NCI-H128 (cell line): Measurements from ENCODE around the gene MAPKAPK3.

ENCODE experiments used
- DNase-seq: peaks from one replicate; lab custom pipeline; 2025; ENCODE audit not compliant: unreplicated experiment; lab: John Stamatoyannopoulos, UW

MAPKAPK3 gene

DNA sequence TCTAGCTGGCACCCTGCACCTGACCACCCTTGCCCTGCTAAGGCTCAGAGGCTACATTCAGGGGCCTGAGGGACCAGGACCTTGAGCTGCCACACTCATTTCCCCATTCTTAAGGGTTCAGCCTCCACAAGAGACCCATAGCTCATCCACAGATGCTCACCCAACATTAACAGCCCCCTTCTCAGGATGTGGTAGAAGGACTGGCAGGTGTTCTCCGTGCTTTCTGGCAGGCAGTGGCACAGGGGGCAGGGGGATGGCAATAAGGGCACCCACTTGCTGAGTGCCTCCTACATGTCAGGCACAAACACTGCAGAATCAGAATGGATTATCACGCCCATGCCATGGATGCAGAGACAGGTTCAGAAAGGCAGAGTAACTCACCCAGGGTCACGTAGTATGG, 9.4 kb downstream of the MAPKAPK3 start:
- no peak for DNase-seq

GRCh38 chr3:50627407-50628051, 10.6 kb downstream of the MAPKAPK3 start:
- no peak for DNase-seq

DNA sequence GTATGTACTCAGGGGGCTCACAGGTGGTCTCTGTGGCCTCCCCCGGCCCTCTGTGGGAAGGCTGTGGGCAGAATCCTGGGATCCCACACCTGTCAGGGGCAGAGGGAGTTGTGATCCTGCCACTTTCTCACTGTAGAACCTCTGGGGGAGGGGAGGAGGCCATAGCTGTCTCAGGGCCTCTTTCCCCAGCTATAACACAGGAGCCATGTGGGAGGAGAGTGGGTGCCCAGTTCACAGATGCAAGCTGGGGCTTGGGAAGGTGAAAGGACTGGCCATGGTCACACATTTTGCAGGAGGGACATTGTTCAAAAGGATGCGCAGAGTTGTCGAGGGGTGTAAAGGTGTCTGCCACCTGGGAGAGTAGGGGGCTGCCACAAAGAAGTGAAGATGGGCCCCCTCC, 11.7 kb downstream of the MAPKAPK3 start:
- no peak for DNase-seq

- no peak for DNase-seq
Observed at GRCh38 chr3:50630394-50630793, 13.4 kb downstream of the MAPKAPK3 start.

DNA sequence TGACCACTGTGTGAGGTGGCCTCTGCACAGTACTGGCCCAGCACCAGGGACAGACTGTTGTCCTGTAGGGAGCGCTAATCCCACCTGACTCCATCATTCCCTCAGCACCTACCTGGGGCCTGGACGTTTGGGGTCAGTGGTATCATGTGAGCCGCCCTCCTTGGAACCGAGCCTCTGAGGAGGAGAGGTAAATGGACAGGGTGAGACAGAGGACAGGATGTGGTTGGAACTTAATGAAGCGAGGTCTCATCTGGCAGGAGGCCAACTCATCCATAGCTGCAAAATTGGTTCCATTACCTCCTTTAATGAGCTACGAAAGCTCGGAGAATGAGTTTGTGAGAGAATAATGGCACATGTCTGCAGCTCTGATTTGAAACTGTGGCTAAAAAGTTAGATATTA, 13.9 kb downstream of the MAPKAPK3 start:
- peak; percentile 58 for DNase-seq

DNA sequence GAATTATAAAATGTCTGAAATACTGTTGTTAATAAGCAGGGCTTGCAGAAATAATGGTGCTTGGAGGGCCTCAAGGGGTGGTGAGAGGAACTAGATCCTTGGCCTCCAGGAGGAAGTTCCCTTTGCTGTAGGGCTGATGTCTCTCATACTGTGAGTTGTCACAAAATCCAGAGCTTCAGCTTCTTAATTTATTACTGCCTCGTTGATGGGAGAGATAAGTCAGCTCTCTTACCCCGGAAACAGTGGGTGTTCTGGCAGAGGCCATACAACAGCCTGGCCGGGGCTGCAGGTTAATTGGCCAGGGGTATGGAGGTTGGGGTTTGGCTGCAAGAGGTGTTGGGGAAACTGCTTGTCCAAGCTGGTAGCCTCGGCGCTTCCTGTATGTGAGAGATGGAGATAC, 15.5 kb downstream of the MAPKAPK3 start:
- no peak for DNase-seq

DNA sequence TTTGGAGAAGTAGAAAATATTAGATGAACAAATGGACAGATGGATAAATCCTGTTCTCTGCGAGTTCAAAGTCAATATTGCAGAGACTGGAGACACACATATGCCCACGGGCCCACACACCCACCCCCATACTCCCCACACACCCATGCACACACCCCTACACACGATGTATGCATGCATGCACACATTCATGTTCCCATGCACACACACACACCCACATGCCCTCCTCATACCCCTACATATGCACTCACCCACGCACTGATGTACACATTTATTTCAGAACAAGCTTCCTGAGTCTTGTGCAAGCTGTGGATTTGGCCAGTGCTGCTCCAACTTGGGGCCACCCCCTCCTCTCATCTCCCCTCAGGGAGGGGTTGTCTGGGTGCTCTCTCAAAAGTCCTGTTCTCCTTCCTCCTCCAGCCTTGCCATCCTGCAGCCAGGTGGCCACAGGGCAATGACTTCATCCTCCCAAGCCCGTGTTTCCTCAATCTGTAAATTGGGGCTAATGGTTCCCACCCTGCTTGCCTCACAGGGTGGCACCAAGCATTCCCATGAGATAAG, 16.4 kb downstream of the MAPKAPK3 start:
- DNase-seq = no peak

DNA sequence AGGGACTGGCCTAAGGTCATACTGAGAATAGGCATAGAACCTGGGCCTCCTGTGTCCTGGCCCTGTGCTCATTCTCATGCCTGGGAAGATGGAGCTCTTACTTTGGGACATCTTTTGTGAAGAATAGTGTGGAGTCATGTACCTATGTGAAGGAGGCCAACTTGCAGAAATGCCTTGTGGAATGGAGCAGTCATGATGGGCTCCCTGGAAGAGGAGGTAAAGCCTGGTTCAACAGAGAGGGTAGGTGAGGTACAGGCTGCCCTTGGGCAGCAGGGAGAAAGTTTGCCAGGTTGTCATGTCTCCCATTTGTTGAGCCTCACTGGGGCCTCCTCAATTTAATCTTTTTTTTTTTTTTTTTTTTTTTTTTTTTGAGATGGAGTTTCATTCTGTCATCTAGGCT, 18.1 kb downstream of the MAPKAPK3 start:
- no peak for DNase-seq

DNA sequence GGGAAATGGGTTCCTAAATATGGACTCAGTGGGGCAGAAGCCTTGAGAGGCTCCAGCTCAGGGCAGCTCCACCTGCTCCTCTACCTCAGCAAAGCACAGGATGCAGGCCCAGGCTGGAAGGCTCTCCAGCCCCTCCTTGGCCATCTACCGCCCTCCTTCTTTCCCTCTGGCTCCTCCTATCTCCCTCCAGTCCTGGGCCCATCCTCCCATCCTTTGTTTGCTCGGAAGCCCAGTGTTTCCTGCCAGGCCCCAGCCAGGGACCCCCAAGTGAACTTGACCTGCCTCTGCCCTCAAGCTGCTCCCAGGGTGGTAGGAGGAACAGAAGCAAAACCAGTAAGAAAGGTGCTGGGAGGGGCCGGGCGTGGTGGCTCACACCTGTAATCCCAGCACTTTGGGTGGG, 20.1 kb downstream of the MAPKAPK3 start:
- no peak for DNase-seq

- no peak for DNase-seq
Observed at GRCh38 chr3:50637945-50638344, 21.0 kb downstream of the MAPKAPK3 start.

DNA sequence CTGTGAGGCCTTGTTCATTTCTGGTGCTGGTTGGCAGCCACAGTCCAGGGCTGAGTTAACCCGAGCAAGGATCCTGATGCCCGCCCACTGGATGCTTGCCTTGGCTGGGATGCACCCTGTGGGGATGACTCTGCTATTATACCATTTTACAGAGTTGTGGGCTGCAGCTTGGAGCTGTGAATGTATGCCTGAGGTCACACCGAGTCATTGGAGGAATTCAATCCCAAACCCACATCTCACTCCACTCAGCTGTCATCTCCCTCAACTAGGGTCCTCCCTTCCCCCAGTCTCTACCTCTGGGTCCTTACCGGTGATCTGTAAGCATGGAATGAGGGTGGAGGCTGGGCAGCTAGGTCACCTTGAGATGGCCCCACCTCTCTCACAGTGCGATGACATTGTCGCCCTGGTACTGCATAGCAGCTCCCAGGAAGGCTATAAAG, 22.1 kb downstream of the MAPKAPK3 start:
- no peak for DNase-seq

DNA sequence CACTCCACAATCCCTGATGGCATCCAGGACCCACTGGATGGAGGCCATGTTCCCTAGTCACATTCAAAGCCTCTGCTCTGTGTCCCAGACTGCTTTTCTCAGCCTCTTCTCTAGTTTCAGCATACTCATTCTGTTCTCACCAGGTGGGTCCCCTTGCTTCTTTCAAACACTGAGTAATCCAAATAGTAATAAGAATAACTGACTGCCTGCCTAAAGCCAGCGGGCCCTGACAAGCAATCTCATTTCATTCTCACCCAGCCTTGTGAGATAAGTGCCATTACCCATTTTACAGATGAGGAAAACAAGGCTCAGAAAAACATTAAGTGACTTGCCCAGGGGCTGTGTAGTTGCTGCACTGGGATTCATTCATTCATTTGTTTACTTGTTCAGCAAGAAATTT, 25.4 kb downstream of the MAPKAPK3 start:
- no peak for DNase-seq

DNA sequence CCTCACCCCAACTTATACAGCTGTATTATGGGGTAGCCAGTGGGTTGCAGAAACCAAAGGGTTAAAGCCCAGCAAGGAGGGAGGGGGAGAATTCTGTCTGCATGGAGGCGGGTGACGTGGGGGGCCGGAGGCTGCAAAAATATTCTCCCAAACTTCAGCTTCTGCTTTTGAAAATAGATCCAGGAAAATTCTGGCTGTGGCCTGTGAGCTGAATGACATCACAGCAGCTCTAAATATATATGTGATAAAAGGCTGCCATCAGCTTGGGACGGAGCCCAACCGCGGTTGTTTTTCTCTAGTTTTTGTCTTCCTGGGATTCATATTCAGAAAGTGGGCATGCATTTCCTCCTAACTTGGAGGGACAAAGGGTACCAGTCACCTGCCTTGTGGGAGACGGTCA, 27.6 kb downstream of the MAPKAPK3 start:
- no peak for DNase-seq

DNA sequence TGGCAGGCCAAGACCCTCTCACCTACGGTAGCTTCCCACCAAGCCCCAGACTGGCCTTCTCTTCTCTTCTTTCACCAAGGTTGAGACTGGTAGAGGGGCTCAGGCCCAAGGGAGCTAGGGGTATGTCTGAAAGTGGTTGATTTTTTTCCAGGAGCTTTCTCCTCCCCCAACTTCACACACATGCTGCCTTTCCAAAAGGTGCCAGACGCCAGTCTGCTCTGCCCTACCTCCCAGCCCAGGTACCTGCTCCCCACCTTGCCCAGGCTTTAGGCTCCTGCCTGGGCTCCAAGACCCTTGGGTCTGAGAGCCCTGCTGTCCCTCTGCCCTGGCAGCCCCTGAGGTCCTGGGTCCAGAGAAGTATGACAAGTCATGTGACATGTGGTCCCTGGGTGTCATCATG, 28.4 kb downstream of the MAPKAPK3 start:
- no peak for DNase-seq

DNA sequence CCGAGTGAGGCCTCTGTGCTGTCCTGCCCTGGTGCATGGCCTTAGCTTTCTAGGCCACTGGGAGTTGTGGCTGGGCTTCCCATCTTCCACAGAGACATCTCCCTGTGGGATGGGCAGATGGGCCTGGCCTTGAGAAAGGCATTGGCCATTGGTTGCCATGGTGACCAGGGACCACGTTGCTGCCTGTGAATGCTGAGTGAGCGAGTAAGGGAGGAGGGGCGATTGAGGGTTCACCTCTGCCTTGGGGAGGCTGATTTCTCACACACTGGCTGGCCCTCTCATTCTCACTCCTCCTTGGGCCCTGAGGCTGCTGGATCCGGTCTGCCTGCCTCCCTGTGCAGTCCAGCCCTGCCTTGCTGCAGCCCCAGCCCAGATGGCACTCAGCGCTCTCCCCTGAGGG, 31.4 kb downstream of the MAPKAPK3 start:
- DNase-seq = no peak

- no peak for DNase-seq
Observed at GRCh38 chr3:50648944-50649343, 32.0 kb downstream of the MAPKAPK3 start.

GRCh38 chr3:50649451-50649931, 32.5 kb downstream of the MAPKAPK3 start:
- DNase-seq = no peak

- DNase-seq = no peak
Observed at GRCh38 chr3:50650018-50650417, 33.1 kb downstream of the MAPKAPK3 start.

DNA sequence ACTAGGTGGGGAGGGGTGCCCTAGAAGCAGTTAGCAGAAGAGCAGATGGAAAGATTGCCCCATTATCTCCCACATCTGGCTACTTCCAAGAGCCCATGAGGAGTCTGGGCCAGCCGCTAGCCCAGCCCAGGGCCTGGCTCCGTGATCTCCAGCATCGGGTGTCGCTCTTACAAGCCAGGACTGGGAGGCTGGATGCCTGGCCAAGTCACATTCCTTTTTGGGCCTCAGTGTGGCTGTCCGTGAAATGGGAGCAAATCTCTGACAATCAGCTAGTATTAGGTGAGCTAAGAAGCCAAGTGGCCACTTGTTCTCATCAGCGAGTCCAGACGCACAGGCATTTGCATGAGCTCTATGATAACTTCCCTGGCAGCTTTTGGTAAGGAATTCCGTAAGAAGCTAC, 34.5 kb downstream of the MAPKAPK3 start:
- DNase-seq = no peak

GRCh38 chr3:50651920-50652529, 35.1 kb downstream of the MAPKAPK3 start:
- no peak for DNase-seq

- DNase-seq = no peak
Observed at GRCh38 chr3:50652709-50653108, 35.8 kb downstream of the MAPKAPK3 start.

GRCh38 chr3:50653937-50654595, 37.1 kb downstream of the MAPKAPK3 start:
- DNase-seq = no peak
